ENCODE results near the gene DLGAP4.

Gene DLGAP4

DNA sequence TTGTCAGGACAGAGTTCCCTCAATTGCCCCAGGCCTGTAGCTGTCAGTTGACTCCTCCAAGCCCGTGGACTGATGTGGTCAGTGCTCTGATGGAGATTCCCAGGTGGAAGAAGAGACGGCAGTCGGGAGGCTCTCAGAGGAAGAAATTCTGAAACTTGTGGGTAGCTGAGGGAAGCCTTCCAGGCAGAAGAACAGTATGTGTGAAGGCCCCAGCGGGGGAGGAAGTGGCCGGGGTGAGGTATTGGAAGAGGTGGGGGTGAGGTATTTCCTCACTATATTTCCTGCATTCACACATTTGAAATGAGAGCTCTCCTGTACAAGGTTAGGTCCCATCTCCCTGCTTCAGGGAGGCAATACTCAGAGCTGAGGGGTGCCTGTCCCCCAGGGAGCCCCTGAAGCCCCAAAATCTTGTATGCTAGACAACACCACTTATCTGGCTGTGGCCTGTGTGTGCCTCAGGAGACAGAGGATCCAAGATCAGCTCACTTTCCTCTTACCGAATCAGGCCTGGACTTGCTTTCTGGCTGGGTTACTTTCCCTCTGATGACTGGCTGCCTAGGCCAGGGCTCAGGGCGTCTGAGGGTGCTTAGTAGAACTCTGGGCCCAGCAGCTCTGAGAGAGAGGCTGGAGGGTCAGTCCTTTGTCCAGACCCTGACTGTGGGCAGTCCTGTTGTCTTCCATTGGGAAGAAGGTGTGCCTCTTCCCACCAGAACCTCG, 185.9 kb downstream of the DLGAP4 start:
- no peak for DNase-seq
- Mint-ChIP-seq H3K4me1 (peaks cover 30% of the 10 kb centered on the region), H3K9me3 (no peaks in the 10 kb centered on the region), H3K27ac (peak overlapping the region; percentile 70), H3K36me3 (ENCODE audit: low read depth) (peaks cover 20% of the 10 kb centered on the region), H3K4me3 (no peak overlapping the region), H3K27me3 (ENCODE audit: low read depth, poor library complexity) (peaks cover 2% of the 10 kb centered on the region)
- TF ChIP-seq, protein P1, sequence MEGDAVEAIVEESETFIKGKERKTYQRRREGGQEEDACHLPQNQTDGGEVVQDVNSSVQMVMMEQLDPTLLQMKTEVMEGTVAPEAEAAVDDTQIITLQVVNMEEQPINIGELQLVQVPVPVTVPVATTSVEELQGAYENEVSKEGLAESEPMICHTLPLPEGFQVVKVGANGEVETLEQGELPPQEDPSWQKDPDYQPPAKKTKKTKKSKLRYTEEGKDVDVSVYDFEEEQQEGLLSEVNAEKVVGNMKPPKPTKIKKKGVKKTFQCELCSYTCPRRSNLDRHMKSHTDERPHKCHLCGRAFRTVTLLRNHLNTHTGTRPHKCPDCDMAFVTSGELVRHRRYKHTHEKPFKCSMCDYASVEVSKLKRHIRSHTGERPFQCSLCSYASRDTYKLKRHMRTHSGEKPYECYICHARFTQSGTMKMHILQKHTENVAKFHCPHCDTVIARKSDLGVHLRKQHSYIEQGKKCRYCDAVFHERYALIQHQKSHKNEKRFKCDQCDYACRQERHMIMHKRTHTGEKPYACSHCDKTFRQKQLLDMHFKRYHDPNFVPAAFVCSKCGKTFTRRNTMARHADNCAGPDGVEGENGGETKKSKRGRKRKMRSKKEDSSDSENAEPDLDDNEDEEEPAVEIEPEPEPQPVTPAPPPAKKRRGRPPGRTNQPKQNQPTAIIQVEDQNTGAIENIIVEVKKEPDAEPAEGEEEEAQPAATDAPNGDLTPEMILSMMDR (IDR thresholded peaks at IDR 0.05), result no peak

DNA sequence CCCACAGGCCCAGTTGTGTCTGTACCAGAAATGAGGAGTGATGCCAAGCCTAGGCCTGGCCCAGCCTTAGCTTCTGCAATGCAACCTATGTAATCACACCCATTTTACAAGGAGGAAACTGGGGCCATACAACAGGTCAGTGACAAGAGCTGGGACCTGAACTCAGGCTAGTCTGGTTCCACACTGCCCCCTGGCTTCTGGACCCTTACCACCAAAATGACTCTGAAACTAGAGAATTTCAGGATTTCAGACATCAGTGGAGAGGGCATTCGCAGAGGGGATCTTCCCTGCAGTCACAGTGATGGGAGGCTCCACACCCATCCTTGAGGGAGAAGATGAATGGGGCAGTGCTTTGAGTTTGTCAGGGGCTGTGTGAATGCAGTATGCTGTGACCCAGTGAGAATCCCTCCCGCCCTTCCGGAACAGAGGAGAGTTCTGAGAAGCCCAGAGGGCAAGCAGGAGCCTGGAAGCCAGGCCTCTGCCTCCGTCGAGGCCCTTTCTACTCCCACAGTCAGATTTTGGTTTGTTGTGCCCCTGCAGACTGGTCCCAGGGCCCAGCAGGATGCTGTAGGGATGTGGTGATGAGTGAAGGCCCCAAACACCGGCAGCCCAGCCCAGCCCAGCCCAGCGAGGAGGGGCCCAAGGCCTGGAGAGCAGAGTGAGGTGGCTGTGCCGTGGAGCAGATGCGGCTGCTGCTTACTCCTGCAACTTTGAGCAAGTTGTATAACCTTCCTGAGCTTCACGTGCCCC, 187.1 kb downstream of the DLGAP4 start:
- DNase-seq, result no peak
- H3K27ac Mint-ChIP-seq, result peak overlapping the region; percentile 96
- TF ChIP-seq, protein P1 (IDR thresholded peaks at IDR 0.05), result no peak

DNA sequence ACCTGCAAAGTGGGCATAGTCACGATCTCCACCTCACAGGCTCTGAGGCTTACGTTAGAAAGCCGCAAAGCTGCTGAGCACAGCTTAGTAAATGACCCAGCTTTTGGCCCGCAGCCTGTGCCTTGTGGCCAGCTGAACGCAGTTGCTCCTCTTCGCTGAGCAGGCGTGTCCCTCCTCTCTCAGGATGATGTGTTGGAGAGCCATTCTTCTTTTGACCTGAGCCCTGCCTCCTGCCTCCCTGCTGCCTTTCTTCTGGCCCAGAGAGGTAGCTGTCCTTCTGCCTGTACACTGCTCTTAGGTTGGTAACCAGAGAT, 187.6 kb downstream of the DLGAP4 start:
- Mint-ChIP-seq H3K9me3 (no peaks in the 10 kb centered on the region), H3K4me3 (no peak overlapping the region), H3K27me3 (ENCODE audit: low read depth, poor library complexity) (peaks cover 2% of the 10 kb centered on the region), H3K27ac (peak overlapping the region; percentile 94), H3K4me1 (peaks cover 30% of the 10 kb centered on the region), H3K36me3 (ENCODE audit: low read depth) (peaks cover 30% of the 10 kb centered on the region)
- no peak for DNase-seq
- TF ChIP-seq, protein P1 (IDR thresholded peaks at IDR 0.05), result no peak

More for the DNA sequence above, 187.1 kb downstream of the DLGAP4 start:
- H3K4me1 Mint-ChIP-seq, result peaks cover 30% of the 10 kb centered on the region
- H3K36me3 Mint-ChIP-seq (ENCODE audit: low read depth), result peaks cover 25% of the 10 kb centered on the region
- H3K9me3 Mint-ChIP-seq, result no peaks in the 10 kb centered on the region
- no peak overlapping the region for H3K4me3 Mint-ChIP-seq
- peaks cover 2% of the 10 kb centered on the region for H3K27me3 Mint-ChIP-seq (ENCODE audit: low read depth, poor library complexity)

DNA sequence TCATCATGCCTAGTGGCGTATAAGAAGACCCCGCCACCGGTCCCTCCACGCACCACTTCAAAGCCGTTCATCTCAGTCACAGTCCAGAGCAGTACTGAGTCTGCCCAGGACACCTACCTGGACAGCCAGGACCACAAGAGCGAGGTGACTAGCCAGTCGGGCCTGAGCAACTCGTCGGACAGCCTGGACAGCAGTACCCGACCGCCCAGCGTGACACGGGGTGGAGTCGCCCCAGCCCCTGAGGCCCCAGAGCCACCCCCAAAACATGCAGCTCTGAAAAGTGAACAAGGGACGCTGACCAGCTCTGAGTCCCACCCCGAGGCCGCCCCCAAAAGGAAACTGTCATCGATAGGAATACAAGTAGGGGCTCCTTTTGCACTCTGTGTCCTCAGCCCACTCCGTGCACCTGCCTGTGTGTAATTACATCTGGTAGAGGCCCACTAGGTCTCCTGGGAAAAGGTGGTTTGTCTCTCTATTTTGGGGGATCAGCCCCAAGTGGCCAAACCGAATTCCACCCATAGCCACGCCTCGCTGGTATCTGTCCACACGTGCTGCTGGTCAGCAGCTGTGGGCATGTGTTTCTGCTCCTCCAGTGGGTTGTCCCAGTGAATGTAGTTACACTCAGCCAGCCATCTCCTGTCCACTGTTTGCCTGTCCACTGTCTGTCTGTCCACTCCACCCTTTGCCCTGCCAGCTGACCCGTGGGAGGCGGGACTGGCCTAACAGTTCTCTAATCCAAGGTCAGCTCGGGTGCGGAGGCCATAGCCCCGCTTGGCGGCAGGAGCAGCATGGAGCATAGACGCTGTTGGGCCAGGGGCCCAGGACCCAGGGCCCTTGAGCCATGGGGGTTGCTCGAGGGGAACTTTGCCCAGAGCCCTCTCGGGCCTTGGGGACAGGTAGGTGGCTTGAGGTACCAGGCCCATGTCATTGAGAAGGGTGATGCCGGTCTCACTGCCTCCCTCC, 190.8 kb downstream of the DLGAP4 start:
- Mint-ChIP-seq H3K9me3 (no peaks in the 10 kb centered on the region), H3K4me1 (peaks cover 10% of the 10 kb centered on the region), H3K27me3 (ENCODE audit: low read depth, poor library complexity) (no peaks in the 10 kb centered on the region), H3K36me3 (ENCODE audit: low read depth) (peaks cover 46% of the 10 kb centered on the region), H3K27ac (peak overlapping the region; percentile 86), H3K4me3 (no peak overlapping the region)
- DNase-seq, result no peak
- TF ChIP-seq, protein P1 (IDR thresholded peaks at IDR 0.05), result no peak

DNA sequence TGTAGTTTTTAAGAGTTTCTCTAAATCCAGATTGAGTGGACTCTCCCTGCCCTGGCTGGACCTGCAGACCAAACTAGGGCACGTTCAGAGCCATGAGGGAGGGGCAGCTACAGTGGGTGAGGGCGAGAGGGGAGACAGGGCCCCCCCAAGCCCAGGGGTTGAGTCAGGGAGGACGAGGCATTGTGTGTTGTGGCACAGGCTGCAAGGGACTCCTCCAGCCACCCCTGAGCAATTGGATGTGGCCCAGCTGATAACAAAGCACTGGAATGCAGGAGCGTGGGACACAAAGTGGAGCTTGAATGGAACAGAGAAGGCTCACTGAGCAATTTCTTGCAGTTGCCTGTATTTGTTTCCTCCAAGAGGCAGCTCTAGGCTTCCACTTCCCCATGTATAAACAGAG, 191.7 kb downstream of the DLGAP4 start:
- TF ChIP-seq, protein P1 (IDR thresholded peaks at IDR 0.05), result no peak
- DNase-seq, result no peak
- no peaks in the 10 kb centered on the region for H3K27me3 Mint-ChIP-seq (ENCODE audit: low read depth, poor library complexity)
- peaks cover 50% of the 10 kb centered on the region for H3K36me3 Mint-ChIP-seq (ENCODE audit: low read depth)
- H3K4me3 Mint-ChIP-seq, result no peak overlapping the region
- H3K4me1 Mint-ChIP-seq, result peaks cover 5% of the 10 kb centered on the region
- H3K27ac Mint-ChIP-seq, result no peak overlapping the region
- H3K9me3 Mint-ChIP-seq, result no peaks in the 10 kb centered on the region
